Measurements from ENCODE around the gene ZMYND8. TPM values are rescaled to one million over a fixed set of nuclear protein-coding genes. Genes with fewer than 3 reads are reported as not detected.

The ZMYND8 gene
- total RNA-seq, 1 donor from 2014 or later: 86.0 TPM

DNA sequence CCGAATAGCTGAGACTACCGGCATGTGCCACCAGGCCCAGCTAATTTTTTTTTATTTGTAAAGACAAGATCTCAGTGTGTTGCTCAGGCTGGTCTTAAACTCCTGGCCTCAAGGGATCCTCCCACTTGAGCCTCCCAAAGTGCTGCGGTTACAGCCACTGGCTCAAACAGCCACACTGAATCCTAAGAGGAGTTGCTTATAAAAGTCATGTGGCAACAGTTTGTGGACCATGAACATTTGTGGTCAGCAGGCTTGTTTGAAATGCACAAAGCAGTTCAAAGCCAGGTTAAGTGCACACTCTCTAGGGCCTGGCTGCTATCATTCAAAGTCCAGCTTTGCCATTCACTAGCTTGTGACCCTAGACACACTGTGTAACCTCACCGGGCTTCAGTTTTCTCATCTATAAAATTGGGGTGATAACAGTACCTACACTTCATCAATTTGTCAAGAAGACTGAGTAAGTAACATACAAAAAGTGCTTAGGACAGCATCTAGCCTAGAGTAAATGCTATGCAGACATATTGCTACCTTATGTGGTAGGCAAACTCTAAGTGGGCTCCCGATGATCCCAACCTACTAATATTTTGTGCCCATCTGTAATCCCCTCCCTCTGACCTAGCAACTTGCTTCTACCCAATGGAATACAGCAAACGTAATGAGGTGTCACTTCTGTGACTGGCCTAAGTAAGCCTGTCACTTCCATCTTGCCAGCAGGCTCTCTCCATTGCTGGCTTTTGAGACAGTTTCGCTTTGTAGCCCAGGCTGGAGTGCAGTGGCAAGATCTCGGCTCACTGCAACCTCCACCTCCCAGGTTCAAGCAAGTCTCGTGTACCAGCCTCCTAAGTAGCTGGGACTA lies 122.9 kb downstream of the ZMYND8 start:
- H3K27me3 Mint-ChIP-seq (ENCODE audit: low read depth): no peaks in the 10 kb centered on the region
- TF ChIP-seq, protein P1, sequence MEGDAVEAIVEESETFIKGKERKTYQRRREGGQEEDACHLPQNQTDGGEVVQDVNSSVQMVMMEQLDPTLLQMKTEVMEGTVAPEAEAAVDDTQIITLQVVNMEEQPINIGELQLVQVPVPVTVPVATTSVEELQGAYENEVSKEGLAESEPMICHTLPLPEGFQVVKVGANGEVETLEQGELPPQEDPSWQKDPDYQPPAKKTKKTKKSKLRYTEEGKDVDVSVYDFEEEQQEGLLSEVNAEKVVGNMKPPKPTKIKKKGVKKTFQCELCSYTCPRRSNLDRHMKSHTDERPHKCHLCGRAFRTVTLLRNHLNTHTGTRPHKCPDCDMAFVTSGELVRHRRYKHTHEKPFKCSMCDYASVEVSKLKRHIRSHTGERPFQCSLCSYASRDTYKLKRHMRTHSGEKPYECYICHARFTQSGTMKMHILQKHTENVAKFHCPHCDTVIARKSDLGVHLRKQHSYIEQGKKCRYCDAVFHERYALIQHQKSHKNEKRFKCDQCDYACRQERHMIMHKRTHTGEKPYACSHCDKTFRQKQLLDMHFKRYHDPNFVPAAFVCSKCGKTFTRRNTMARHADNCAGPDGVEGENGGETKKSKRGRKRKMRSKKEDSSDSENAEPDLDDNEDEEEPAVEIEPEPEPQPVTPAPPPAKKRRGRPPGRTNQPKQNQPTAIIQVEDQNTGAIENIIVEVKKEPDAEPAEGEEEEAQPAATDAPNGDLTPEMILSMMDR (conservative IDR thresholded peaks at IDR 0.05): no peak
- H3K27ac Mint-ChIP-seq (ENCODE audit: unreplicated experiment): no peak overlapping the region
- no peak overlapping the region for H3K4me3 Mint-ChIP-seq
- peaks cover 27% of the 10 kb centered on the region for H3K36me3 Mint-ChIP-seq (ENCODE audit: low read depth)
- peaks cover 11% of the 10 kb centered on the region for H3K4me1 Mint-ChIP-seq
- DNase-seq (ENCODE audit: low read depth, low spot score): no peak
- H3K9me3 Mint-ChIP-seq: no peaks in the 10 kb centered on the region

DNA sequence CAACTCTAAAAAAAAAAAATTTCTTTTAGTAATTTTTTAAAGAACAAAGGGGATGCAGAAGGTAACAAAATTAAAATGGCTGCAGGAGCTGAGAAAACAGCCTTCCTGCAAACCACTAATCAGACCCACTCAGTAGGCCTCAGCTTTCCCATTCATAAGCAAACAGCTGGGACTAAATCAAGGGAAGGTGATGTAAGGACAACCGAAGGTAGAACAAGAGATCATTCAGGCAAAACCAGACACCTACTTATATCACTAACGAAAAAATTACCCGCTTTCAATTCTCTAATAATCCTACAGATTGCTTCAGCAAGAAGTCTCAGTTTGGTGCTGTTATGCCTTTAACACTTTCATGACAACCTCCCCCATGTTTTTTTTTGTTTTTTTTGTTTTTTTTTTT lies 124.0 kb downstream of the ZMYND8 start:
- peaks cover 11% of the 10 kb centered on the region for H3K4me1 Mint-ChIP-seq
- peaks cover 22% of the 10 kb centered on the region for H3K36me3 Mint-ChIP-seq (ENCODE audit: low read depth)
- no peak for DNase-seq (ENCODE audit: low read depth, low spot score)
- TF ChIP-seq, protein P1 (conservative IDR thresholded peaks at IDR 0.05): no peak
- H3K27ac Mint-ChIP-seq (ENCODE audit: unreplicated experiment): no peak overlapping the region
- no peaks in the 10 kb centered on the region for H3K27me3 Mint-ChIP-seq (ENCODE audit: low read depth)
- H3K9me3 Mint-ChIP-seq: no peaks in the 10 kb centered on the region
- H3K4me3 Mint-ChIP-seq: no peak overlapping the region

- Mint-ChIP-seq H3K4me3 (no peak overlapping the region), H3K27me3 (ENCODE audit: low read depth) (no peaks in the 10 kb centered on the region), H3K36me3 (ENCODE audit: low read depth) (peaks cover 20% of the 10 kb centered on the region), H3K4me1 (peaks cover 11% of the 10 kb centered on the region), H3K27ac (ENCODE audit: unreplicated experiment) (no peak overlapping the region), H3K9me3 (no peaks in the 10 kb centered on the region)
- DNase-seq (ENCODE audit: low read depth, low spot score): no peak
- TF ChIP-seq, protein P1 (conservative IDR thresholded peaks at IDR 0.05): no peak
Observed at GRCh38 chr20:47231382-47232039, 125.0 kb downstream of the ZMYND8 start.

- H3K27ac Mint-ChIP-seq (ENCODE audit: unreplicated experiment): no peak overlapping the region
- no peaks in the 10 kb centered on the region for H3K9me3 Mint-ChIP-seq
- no peaks in the 10 kb centered on the region for H3K27me3 Mint-ChIP-seq (ENCODE audit: low read depth)
- no peak for DNase-seq (ENCODE audit: low read depth, low spot score)
- peaks cover 11% of the 10 kb centered on the region for H3K4me1 Mint-ChIP-seq
- H3K4me3 Mint-ChIP-seq: no peak overlapping the region
- TF ChIP-seq, protein P1 (conservative IDR thresholded peaks at IDR 0.05): no peak
- H3K36me3 Mint-ChIP-seq (ENCODE audit: low read depth): peaks cover 18% of the 10 kb centered on the region
Observed at GRCh38 chr20:47230811-47231256, 125.7 kb downstream of the ZMYND8 start.

- no peak overlapping the region for H3K27ac Mint-ChIP-seq (ENCODE audit: unreplicated experiment)
- no peaks in the 10 kb centered on the region for H3K27me3 Mint-ChIP-seq (ENCODE audit: low read depth)
- peaks cover 19% of the 10 kb centered on the region for H3K36me3 Mint-ChIP-seq (ENCODE audit: low read depth)
- DNase-seq (ENCODE audit: low read depth, low spot score): no peak
- TF ChIP-seq, protein P1 (conservative IDR thresholded peaks at IDR 0.05): no peak
- H3K9me3 Mint-ChIP-seq: no peaks in the 10 kb centered on the region
- peaks cover 11% of the 10 kb centered on the region for H3K4me1 Mint-ChIP-seq
- H3K4me3 Mint-ChIP-seq: no peak overlapping the region
Observed at GRCh38 chr20:47228654-47229053, 127.8 kb downstream of the ZMYND8 start.

Measured in neural crest cell (in vitro differentiated cells).